Right lobe of liver (tissue), 4 donors: ENCODE results near the gene LYPD6.
"Not testable (repeated sequence)": the region's sequence is repeated elsewhere in the genome, so short reads cannot be mapped to it uniquely, and the experiment has no call there.

Experiments
- CTCF ChIP-seq, 4 donors: fragments of 200-600 bp in 3 of 4; fragments of 450-650 bp in 1 of 4; IDR thresholded peaks; one replicate each; pipeline versions ENCODE4 v1.5.1 to v1.8.0; 2016 to 2022; ENCODE audit warnings: antibody characterized with exemption in 4 of 4, mild to moderate bottlenecking in 2 of 4
- POLR2A ChIP-seq: fragments of 450-650 bp; IDR thresholded peaks from one replicate; pipeline ENCODE4 v1.6.1; 2017; ENCODE audit warnings: antibody characterized with exemption, mild to moderate bottlenecking
- donor health status: DM: no; HTN: no; CAD: no.
- donor health status: DM: no; HTN: no; CAD: no.
- donor health status: DM: no; HTN: yes; CAD: no.

GRCh38 chr2:149506808-149507207 lies 176.4 kb downstream of the LYPD6 start:
- TF ChIP-seq CTCF (IDR thresholded peaks at IDR 0.05); POLR2A: not testable (repeated sequence)
